Lower leg skin (tissue), 3 donors: ENCODE data around the gene MAP7D2.

Experiments
- POLR2A ChIP-seq, 2 donors: fragments of 450-650 bp; IDR thresholded peaks; one replicate each; pipeline ENCODE4 v1.6.1; 2016 to 2017; ENCODE audit warnings: antibody characterized with exemption in 2 of 2, mild to moderate bottlenecking in 1 of 2, moderate library complexity in 1 of 2
- TF ChIP-seq, protein P1 (sequence below), 3 donors: fragments of 450-650 bp; IDR thresholded peaks; one replicate each; pipeline ENCODE4 v1.5.1; 2016; ENCODE audit warnings: antibody characterized with exemption in 3 of 3, mild to moderate bottlenecking in 3 of 3, moderate library complexity in 2 of 3

DNA sequence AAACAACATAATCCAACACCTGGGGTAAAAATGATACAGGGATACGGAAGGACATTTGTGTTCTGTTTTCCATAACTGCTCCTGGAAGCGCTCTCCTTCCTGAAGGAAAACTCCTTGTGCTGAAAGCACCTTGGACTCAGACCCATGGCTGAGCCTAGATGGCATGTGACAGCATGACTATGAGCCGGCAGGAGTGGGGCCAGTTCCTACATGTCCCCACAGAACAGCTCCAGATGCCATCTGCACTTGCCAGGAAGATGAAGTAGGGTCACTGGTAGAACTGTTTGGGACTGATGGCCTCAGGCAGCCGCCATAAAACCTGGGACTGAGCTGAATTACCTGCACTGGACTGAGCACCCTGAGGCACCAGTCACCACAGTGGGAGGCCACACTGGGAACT lies 69.8 kb downstream of the MAP7D2 start:
- TF ChIP-seq, protein P1, sequence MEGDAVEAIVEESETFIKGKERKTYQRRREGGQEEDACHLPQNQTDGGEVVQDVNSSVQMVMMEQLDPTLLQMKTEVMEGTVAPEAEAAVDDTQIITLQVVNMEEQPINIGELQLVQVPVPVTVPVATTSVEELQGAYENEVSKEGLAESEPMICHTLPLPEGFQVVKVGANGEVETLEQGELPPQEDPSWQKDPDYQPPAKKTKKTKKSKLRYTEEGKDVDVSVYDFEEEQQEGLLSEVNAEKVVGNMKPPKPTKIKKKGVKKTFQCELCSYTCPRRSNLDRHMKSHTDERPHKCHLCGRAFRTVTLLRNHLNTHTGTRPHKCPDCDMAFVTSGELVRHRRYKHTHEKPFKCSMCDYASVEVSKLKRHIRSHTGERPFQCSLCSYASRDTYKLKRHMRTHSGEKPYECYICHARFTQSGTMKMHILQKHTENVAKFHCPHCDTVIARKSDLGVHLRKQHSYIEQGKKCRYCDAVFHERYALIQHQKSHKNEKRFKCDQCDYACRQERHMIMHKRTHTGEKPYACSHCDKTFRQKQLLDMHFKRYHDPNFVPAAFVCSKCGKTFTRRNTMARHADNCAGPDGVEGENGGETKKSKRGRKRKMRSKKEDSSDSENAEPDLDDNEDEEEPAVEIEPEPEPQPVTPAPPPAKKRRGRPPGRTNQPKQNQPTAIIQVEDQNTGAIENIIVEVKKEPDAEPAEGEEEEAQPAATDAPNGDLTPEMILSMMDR (IDR thresholded peaks at IDR 0.05) = no peak
- TF ChIP-seq POLR2A (IDR thresholded peaks at IDR 0.05) = no peak
